GM21619 (cell line): ENCODE data around the gene RNF141.

ENCODE experiments used
- ATAC-seq: cut with Tn5 transposase; IDR thresholded peaks from one replicate; pipeline ENCODE4 v1.9.1; 2021; ENCODE audit not compliant: unreplicated experiment

Gene RNF141

GRCh38 chr11:10540915-10541560 is at the start of gene RNF141:
RNF141 (minus strand) TSS chr11:10541187; CDS start chr11:10534158, 7,029 bp downstream.
- ATAC-seq, result peak; percentile 97

- no peak for ATAC-seq
Observed at GRCh38 chr11:10590218-10590915, 49.4 kb upstream of the RNF141 start.

- no peak for ATAC-seq
Observed at GRCh38 chr11:10588904-10589303, 47.9 kb upstream of the RNF141 start.

- ATAC-seq, result no peak
Observed at GRCh38 chr11:10587995-10588394, 47.0 kb upstream of the RNF141 start.

GRCh38 chr11:10587388-10587787 is 46.4 kb upstream of the RNF141 start:
- ATAC-seq, result no peak

GRCh38 chr11:10584071-10584501 is 43.1 kb upstream of the RNF141 start:
- ATAC-seq, result no peak

- no peak for ATAC-seq
Observed at GRCh38 chr11:10581481-10582019, 40.6 kb upstream of the RNF141 start.

GRCh38 chr11:10580623-10581022 is 39.6 kb upstream of the RNF141 start:
- ATAC-seq, result no peak

GRCh38 chr11:10579700-10580099 is 38.7 kb upstream of the RNF141 start:
- no peak for ATAC-seq

GRCh38 chr11:10576035-10576398 is 35.0 kb upstream of the RNF141 start:
- ATAC-seq, result no peak

GRCh38 chr11:10575346-10576034 is 34.5 kb upstream of the RNF141 start:
- no peak for ATAC-seq

- no peak for ATAC-seq
Observed at GRCh38 chr11:10573556-10573955, 32.6 kb upstream of the RNF141 start.

- ATAC-seq, result no peak
Observed at GRCh38 chr11:10573028-10573427, 32.0 kb upstream of the RNF141 start.

GRCh38 chr11:10572533-10572932 is 31.5 kb upstream of the RNF141 start:
- ATAC-seq, result no peak

- ATAC-seq, result no peak
Observed at GRCh38 chr11:10568486-10568941, 27.5 kb upstream of the RNF141 start, which contains the start of gene LYVE1. LYVE1 (minus strand) TSS chr11:10568665; CDS start chr11:10568532, 133 bp downstream.

GRCh38 chr11:10567446-10567845 is 26.5 kb upstream of the RNF141 start:
- no peak for ATAC-seq

- ATAC-seq, result no peak
Observed at GRCh38 chr11:10566257-10566957, 25.4 kb upstream of the RNF141 start.

- no peak for ATAC-seq
Observed at GRCh38 chr11:10565493-10565892, 24.5 kb upstream of the RNF141 start.

- ATAC-seq, result no peak
Observed at GRCh38 chr11:10564696-10565318, 23.8 kb upstream of the RNF141 start.

GRCh38 chr11:10564030-10564429 is 23.0 kb upstream of the RNF141 start:
- ATAC-seq, result no peak

- ATAC-seq, result no peak
Observed at GRCh38 chr11:10561947-10562346, 21.0 kb upstream of the RNF141 start.
